Sigmoid colon (tissue), 4 donors: ENCODE measurements around the gene SNX20.

Experiments used
- CTCF ChIP-seq, 4 experiments: fragments of 450-650 bp in 3 of 4; fragments of 200-600 bp in 1 of 4; IDR thresholded peaks; one replicate each; pipeline ENCODE4 v1.5.1; 2016 to 2019; ENCODE audit warnings: antibody characterized with exemption in 4 of 4, mild to moderate bottlenecking in 3 of 4, moderate library complexity in 2 of 4
- EP300 ChIP-seq, 4 donors: sonication (generic); formaldehyde crosslinking; IDR thresholded peaks; one replicate each; pipeline ENCODE4 v1.6.1; 2017; ENCODE audit warnings: antibody characterized with exemption in 4 of 4
- POLR2A ChIP-seq, 2 donors: fragments of 450-650 bp; IDR thresholded peaks; one replicate each; pipeline ENCODE4 v1.6.1; 2016; ENCODE audit warnings: antibody characterized with exemption in 2 of 2, mild to moderate bottlenecking in 2 of 2, moderate library complexity in 2 of 2

DNA sequence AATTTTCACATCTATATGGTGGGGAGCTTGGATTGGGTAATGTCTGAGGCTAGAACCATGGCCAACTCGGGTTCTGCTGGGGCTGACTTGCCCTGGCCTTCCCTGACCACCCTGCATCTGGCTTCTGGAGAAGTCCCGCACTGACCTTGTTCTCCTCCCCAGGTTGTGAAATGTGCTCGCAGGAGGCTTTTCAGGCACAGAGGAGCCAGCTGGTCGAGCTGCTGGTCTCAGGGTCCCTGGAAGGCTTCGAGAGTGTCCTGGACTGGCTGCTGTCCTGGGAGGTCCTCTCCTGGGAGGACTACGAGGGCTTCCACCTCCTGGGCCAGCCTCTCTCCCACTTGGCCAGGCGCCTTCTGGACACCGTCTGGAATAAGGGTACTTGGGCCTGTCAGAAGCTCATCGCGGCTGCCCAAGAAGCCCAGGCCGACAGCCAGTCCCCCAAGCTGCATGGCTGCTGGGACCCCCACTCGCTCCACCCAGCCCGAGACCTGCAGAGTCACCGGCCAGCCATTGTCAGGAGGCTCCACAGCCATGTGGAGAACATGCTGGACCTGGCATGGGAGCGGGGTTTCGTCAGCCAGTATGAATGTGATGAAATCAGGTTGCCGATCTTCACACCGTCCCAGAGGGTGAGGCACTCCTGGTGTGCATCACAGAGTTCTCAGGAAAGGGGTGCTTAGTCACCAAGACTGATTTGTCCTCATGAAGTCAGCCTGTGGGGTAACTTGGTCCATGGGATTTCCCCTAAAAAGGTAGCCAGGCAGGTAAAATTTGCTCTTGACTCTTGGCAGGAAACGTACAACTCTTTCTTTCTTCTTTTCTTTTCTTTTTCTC, 18.4 kb upstream of the SNX20 start:
- TF ChIP-seq CTCF (IDR thresholded peaks at IDR 0.05) (no peak), EP300 (IDR thresholded peaks at IDR 0.05) (no peak), POLR2A (IDR thresholded peaks at IDR 0.05) (no peak)
